Hepatocyte (in vitro differentiated cells): ENCODE results near the gene HOXB1. TPM values are rescaled to one million over a fixed set of nuclear protein-coding genes. Genes with fewer than 3 reads are reported as not detected.

ENCODE experiments used
- DNase-seq: peaks from one replicate; pipeline ENCODE4 v3.0.0-alpha.2; 2016; ENCODE audit warnings: low spot score
- H2AFZ ChIP-seq: fragments of 200-600 bp; sonication (generic); 2 replicates; pipeline ENCODE4 v1.6.0; 2016; ENCODE audit warnings: antibody characterized with exemption, mild to moderate bottlenecking
- H3K27ac ChIP-seq: fragments of 200-600 bp; sonication (generic); 2 replicates; pipeline ENCODE4 v1.5.1; 2016; ENCODE audit warnings: mild to moderate bottlenecking
- H3K27me3 ChIP-seq: fragments of 200-600 bp; sonication (generic); 2 replicates; pipeline ENCODE4 v1.6.1; 2016
- H3K36me3 ChIP-seq: fragments of 200-600 bp; sonication (generic); replicated peaks from 2 replicates; pipeline ENCODE4 v1.5.1; 2016; ENCODE audit warnings: low read depth; ENCODE audit not compliant: insufficient read depth
- H3K4me1 ChIP-seq: fragments of 200-600 bp; sonication (generic); 2 replicates; pipeline ENCODE4 v1.5.1; 2016; ENCODE audit warnings: mild to moderate bottlenecking, moderate library complexity; ENCODE audit not compliant: insufficient read depth
- H3K4me2 ChIP-seq: fragments of 200-600 bp; sonication (generic); 2 replicates; pipeline ENCODE4 v1.6.0; 2016
- H3K4me3 ChIP-seq: fragments of 200-600 bp; sonication (generic); 2 replicates; pipeline ENCODE4 v1.5.1; 2016; ENCODE audit warnings: mild to moderate bottlenecking
- H3K79me2 ChIP-seq: fragments of 200-600 bp; sonication (generic); 2 replicates; pipeline ENCODE4 v1.6.0; 2017; ENCODE audit warnings: mild to moderate bottlenecking
- H3K9me2 ChIP-seq: fragments of 200-600 bp; sonication (generic); replicated peaks from 2 replicates; pipeline ENCODE4 v1.6.0; 2017; ENCODE audit warnings: mild to moderate bottlenecking; ENCODE audit not compliant: insufficient read depth
- H3K9me3 ChIP-seq: fragments of 200-600 bp; sonication (generic); 2 replicates; pipeline ENCODE4 v1.5.1; 2016; ENCODE audit warnings: low read depth, mild to moderate bottlenecking
- H4K20me1 ChIP-seq: fragments of 200-600 bp; sonication (generic); 2 replicates; pipeline ENCODE4 v1.6.0; 2016; ENCODE audit warnings: mild to moderate bottlenecking; ENCODE audit not compliant: insufficient read depth, poor library complexity, severe bottlenecking
- CTCF ChIP-seq: fragments of 200-600 bp; sonication (generic); IDR thresholded peaks from 2 replicates; pipeline ENCODE4 v1.5.1; 2016; ENCODE audit warnings: antibody characterized with exemption, mild to moderate bottlenecking; ENCODE audit not compliant: poor library complexity
- EZH2 ChIP-seq: fragments of 200-600 bp; sonication (generic); IDR thresholded peaks from 2 replicates; pipeline ENCODE4 v1.6.1; 2016; ENCODE audit warnings: antibody characterized with exemption, mild to moderate bottlenecking, borderline replicate concordance
- EZH2phosphoT487 ChIP-seq: fragments of 200-600 bp; sonication (generic); IDR thresholded peaks from one replicate; pipeline ENCODE4 v1.6.1; 2018; ENCODE audit warnings: antibody characterized with exemption, mild to moderate bottlenecking, low read depth, moderate library complexity; ENCODE audit not compliant: unreplicated experiment, severe bottlenecking
- WGBS: methylation state at CpG from one replicate; pipeline ENCODE4 v1.1.6; 2016; ENCODE audit warnings: low lambda C conversion rate; ENCODE audit errors: missing lambda C conversion rate; 5-methylcytosine and 5-hydroxymethylcytosine counted together
- polyA plus RNA-seq: library from polyadenylated mRNA; unstranded; fragments of >200 nt; fragmentation: Nextera tagmentation; extraction: Ambion mirVana; gene quantifications from 2 replicates; pipeline ENCODE4 v1.2.1, GENCODE V29; 2016
- total RNA-seq: library from RNA; depleted of rRNA; stranded (reverse); fragments of >200 nt; gene quantifications from 2 replicates; pipeline ENCODE4 v1.2.3, GENCODE V29; 2014

Gene HOXB1
- total and polyA plus RNA-seq, 2 experiments from 2014 or later: not detected

- H3K9me3 ChIP-seq: no peaks in the 10 kb centered on the region
- H4K20me1 ChIP-seq: no peaks in the 10 kb centered on the region
- no peak overlapping the region for H2AFZ ChIP-seq
- no peak for DNase-seq
- H3K4me2 ChIP-seq: peak overlapping the region; percentile 82
- H3K4me3 ChIP-seq: peak overlapping the region; percentile 7
- H3K27me3 ChIP-seq: peaks cover 92% of the 10 kb centered on the region
- H3K27ac ChIP-seq: peak overlapping the region; percentile 34
- H3K79me2 ChIP-seq: peaks cover 33% of the 10 kb centered on the region
- no peaks in the 10 kb centered on the region for H3K9me2 ChIP-seq
- peaks cover 27% of the 10 kb centered on the region for H3K4me1 ChIP-seq
- TF ChIP-seq EZH2: no peak
- peak; percentile 5 for TF ChIP-seq EZH2phosphoT487
- WGBS: 7% methylated on average over 7 of the region's 10 CpGs
- H3K36me3 ChIP-seq: no peaks in the 10 kb centered on the region
These were observed 33.0 kb upstream of the HOXB1 start for GRCh38 chr17:48563867-48564187.

- no peaks in the 10 kb centered on the region for H4K20me1 ChIP-seq
- H3K4me3 ChIP-seq: no peak overlapping the region
These were observed 32.6 kb upstream of the HOXB1 start for GRCh38 chr17:48563385-48563838.

GRCh38 chr17:48562934-48563333 is 32.1 kb upstream of the HOXB1 start:
- H3K4me1 ChIP-seq: peaks cover 28% of the 10 kb centered on the region
- H3K79me2 ChIP-seq: peaks cover 38% of the 10 kb centered on the region
- no peak for DNase-seq
- no peaks in the 10 kb centered on the region for H3K9me2 ChIP-seq
- no peak for TF ChIP-seq EZH2phosphoT487
- H2AFZ ChIP-seq: no peak overlapping the region
- WGBS: 55% methylated on average over 5 of the region's 5 CpGs
- H3K36me3 ChIP-seq: no peaks in the 10 kb centered on the region
- H3K27me3 ChIP-seq: peaks cover 92% of the 10 kb centered on the region
- no peak overlapping the region for H3K4me3 ChIP-seq
- H3K27ac ChIP-seq: no peak overlapping the region
- H3K4me2 ChIP-seq: peak overlapping the region; percentile 82
- no peaks in the 10 kb centered on the region for H4K20me1 ChIP-seq
- no peaks in the 10 kb centered on the region for H3K9me3 ChIP-seq

More at GRCh38 chr17:48563385-48563838, 32.6 kb upstream of the HOXB1 start:
- Histone ChIP-seq H3K27ac (peak overlapping the region; percentile 34), H3K27me3 (peaks cover 92% of the 10 kb centered on the region), H3K9me2 (no peaks in the 10 kb centered on the region), H3K4me2 (peak overlapping the region; percentile 82), H2AFZ (no peak overlapping the region), H3K79me2 (peaks cover 35% of the 10 kb centered on the region), H3K36me3 (no peaks in the 10 kb centered on the region), H3K4me1 (peaks cover 27% of the 10 kb centered on the region), H3K9me3 (no peaks in the 10 kb centered on the region)
- WGBS: 40% methylated on average over 6 of the region's 6 CpGs
- no peak for TF ChIP-seq CTCF
- no peak for DNase-seq

GRCh38 chr17:48561884-48562810 is 31.3 kb upstream of the HOXB1 start:
- Histone ChIP-seq H3K4me1 (peaks cover 35% of the 10 kb centered on the region), H2AFZ (no peak overlapping the region), H3K4me3 (no peak overlapping the region), H4K20me1 (no peaks in the 10 kb centered on the region), H3K36me3 (no peaks in the 10 kb centered on the region), H3K79me2 (peaks cover 32% of the 10 kb centered on the region), H3K4me2 (peak overlapping the region; percentile 82), H3K27me3 (peaks cover 92% of the 10 kb centered on the region), H3K9me3 (no peaks in the 10 kb centered on the region), H3K27ac (no peak overlapping the region), H3K9me2 (no peaks in the 10 kb centered on the region)
- DNase-seq: no peak
- TF ChIP-seq EZH2phosphoT487: no peak
- no peak for TF ChIP-seq CTCF
- no peak for TF ChIP-seq EZH2
- WGBS: 54% methylated on average over 15 of the region's 15 CpGs
